ENCODE measurements around the gene LAGE3.
"Not testable (repeated sequence)": the region's sequence is repeated elsewhere in the genome, so short reads cannot be mapped to it uniquely, and the experiment has no call there.

Gene LAGE3

GRCh38 chrX:154508384-154508745 is 29.3 kb upstream of the LAGE3 start:
- H3K27me3 Mint-ChIP-seq (ENCODE audit: low read depth) = no peaks in the 10 kb centered on the region
- peak overlapping the region; percentile 24 for H3K27ac Mint-ChIP-seq
- no peaks in the 10 kb centered on the region for H3K9me3 Mint-ChIP-seq
- H3K36me3 Mint-ChIP-seq (ENCODE audit: low read depth) = peaks cover 18% of the 10 kb centered on the region
- H3K4me1 Mint-ChIP-seq (ENCODE audit: low read depth) = peaks cover 5% of the 10 kb centered on the region
- no peak overlapping the region for H3K4me3 Mint-ChIP-seq

DNA sequence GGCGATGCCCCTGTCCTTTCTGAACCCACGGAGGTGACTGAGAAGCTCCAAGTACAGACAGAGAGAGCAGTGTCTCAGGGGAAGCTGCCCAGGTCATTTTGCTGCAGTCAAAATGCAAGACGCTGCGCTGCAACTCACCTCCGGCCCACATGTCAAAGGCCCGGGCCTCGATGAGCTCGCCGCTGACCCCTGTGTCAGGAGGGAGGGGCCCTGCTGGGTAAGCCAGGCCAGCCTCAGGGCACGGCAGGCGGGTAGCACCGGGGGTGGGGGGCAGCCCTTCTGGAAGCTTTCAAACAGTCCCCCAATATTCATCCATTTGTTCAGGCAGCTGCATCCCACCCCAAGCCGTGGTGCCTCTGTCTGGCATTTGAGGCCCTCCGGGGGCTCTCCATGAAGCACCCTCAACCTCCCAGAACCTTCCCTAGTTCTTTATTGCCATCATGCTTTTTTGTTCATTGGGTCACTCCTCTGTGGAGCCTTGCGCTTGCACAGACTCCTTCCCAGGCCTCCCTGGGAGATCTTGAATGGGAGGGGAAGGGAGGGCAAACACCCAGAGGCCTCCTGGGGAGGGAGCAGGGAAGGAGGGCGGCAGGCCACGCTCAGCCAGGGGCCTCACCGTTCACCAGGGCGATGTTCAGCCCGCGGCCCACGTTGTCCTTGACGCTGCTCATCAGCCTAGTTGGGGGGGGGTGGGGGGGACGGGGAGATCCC is 28.7 kb upstream of the LAGE3 start:
- Mint-ChIP-seq H3K36me3 (ENCODE audit: low read depth) (peaks cover 18% of the 10 kb centered on the region), H3K4me1 (ENCODE audit: low read depth) (peaks cover 5% of the 10 kb centered on the region), H3K9me3 (no peaks in the 10 kb centered on the region), H3K4me3 (no peak overlapping the region), H3K27ac (no peak overlapping the region), H3K27me3 (ENCODE audit: low read depth) (no peaks in the 10 kb centered on the region)

DNA sequence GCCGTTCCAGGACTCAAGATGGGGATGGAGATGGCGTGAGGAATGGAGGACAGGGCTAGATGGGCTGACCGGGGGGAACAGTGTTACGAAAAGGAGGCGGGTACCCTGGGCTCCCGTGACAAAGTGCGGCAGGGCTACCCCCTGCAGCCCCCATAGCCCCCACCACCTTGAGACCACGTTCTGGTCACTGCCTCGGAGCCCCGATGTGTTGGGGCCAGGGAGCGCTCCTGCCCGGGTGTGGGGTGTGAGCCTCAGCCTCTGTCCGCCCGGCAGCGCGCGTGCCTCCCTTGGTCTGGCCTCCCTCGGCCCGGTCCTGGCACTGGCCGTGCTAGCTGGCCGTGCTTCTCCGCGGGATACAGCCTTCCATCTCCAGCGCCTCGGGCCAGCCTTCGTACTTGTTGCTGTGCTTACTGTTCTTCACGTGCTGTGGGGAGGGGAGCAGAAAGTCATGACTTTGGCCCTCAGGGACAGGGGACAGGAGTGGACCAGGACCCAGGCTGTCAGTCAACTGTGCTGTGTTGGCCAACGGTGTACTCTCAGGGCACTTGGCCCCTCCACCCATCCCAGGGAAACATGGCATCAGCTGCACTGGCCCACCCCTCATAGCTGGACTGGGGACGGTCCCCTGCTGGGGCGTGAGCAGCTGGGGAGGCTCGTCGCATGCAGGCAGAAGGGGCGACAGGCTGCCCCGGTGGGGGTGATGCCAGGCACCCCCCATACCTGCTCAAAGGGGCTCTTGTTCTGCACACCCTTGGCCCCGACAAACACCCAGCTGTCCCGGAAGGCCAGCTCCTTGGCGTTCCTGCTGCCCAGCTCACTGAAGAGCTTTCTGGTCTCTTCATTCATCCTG is 27.6 kb upstream of the LAGE3 start:
- Mint-ChIP-seq H3K36me3 (ENCODE audit: low read depth) (peaks cover 18% of the 10 kb centered on the region), H3K4me1 (ENCODE audit: low read depth) (peaks cover 4% of the 10 kb centered on the region), H3K9me3 (no peaks in the 10 kb centered on the region), H3K27ac (no peak overlapping the region), H3K4me3 (no peak overlapping the region), H3K27me3 (ENCODE audit: low read depth) (no peaks in the 10 kb centered on the region)

GRCh38 chrX:154505734-154506133 is 26.7 kb upstream of the LAGE3 start:
- peaks cover 2% of the 10 kb centered on the region for H3K4me1 Mint-ChIP-seq (ENCODE audit: low read depth)
- H3K4me3 Mint-ChIP-seq = no peak overlapping the region
- H3K27me3 Mint-ChIP-seq (ENCODE audit: low read depth) = no peaks in the 10 kb centered on the region
- peaks cover 16% of the 10 kb centered on the region for H3K36me3 Mint-ChIP-seq (ENCODE audit: low read depth)
- no peaks in the 10 kb centered on the region for H3K9me3 Mint-ChIP-seq
- no peak overlapping the region for H3K27ac Mint-ChIP-seq

- H3K27ac Mint-ChIP-seq = no peak overlapping the region
- no peaks in the 10 kb centered on the region for H3K4me1 Mint-ChIP-seq (ENCODE audit: low read depth)
- no peak overlapping the region for H3K4me3 Mint-ChIP-seq
- no peaks in the 10 kb centered on the region for H3K27me3 Mint-ChIP-seq (ENCODE audit: low read depth)
- H3K9me3 Mint-ChIP-seq = no peaks in the 10 kb centered on the region
- H3K36me3 Mint-ChIP-seq (ENCODE audit: low read depth) = peaks cover 3% of the 10 kb centered on the region
These were observed 23.9 kb upstream of the LAGE3 start for GRCh38 chrX:154502989-154503388.

DNA sequence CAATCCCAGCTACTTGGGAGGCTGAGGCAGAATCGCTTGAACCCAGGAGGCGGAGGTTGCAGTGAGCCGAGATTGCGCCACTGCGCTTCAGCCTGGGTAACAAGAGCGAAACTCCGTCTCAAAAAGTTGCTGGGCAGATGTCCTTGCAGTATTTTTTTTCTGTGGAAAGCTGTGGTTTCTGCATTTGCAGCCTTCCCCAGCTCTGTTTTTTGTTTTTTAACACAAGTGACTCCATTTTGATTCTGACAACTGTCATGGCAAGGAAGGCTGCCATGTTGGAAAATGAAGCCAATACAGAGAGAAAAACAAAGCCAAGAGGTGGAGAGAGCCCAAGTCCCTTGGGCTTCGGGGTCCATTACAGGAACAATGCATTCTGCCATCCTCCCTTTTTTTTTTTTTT is 23.0 kb upstream of the LAGE3 start:
- no peaks in the 10 kb centered on the region for H3K4me1 Mint-ChIP-seq (ENCODE audit: low read depth)
- no peak overlapping the region for H3K27ac Mint-ChIP-seq
- H3K36me3 Mint-ChIP-seq (ENCODE audit: low read depth) = peaks cover 3% of the 10 kb centered on the region
- no peaks in the 10 kb centered on the region for H3K27me3 Mint-ChIP-seq (ENCODE audit: low read depth)
- H3K4me3 Mint-ChIP-seq = no peak overlapping the region
- no peaks in the 10 kb centered on the region for H3K9me3 Mint-ChIP-seq

- not testable (repeated sequence) for H3K27me3 Mint-ChIP-seq (ENCODE audit: low read depth); H3K4me3 Mint-ChIP-seq; H3K9me3 Mint-ChIP-seq; H3K27ac Mint-ChIP-seq; H3K4me1 Mint-ChIP-seq (ENCODE audit: low read depth); H3K36me3 Mint-ChIP-seq (ENCODE audit: low read depth)
These were observed 22.3 kb upstream of the LAGE3 start for GRCh38 chrX:154501423-154501822.

GRCh38 chrX:154496591-154497137 is 17.6 kb upstream of the LAGE3 start:
- H3K27ac Mint-ChIP-seq; H3K4me1 Mint-ChIP-seq (ENCODE audit: low read depth); H3K4me3 Mint-ChIP-seq; H3K27me3 Mint-ChIP-seq (ENCODE audit: low read depth); H3K9me3 Mint-ChIP-seq; H3K36me3 Mint-ChIP-seq (ENCODE audit: low read depth): not testable (repeated sequence)

DNA sequence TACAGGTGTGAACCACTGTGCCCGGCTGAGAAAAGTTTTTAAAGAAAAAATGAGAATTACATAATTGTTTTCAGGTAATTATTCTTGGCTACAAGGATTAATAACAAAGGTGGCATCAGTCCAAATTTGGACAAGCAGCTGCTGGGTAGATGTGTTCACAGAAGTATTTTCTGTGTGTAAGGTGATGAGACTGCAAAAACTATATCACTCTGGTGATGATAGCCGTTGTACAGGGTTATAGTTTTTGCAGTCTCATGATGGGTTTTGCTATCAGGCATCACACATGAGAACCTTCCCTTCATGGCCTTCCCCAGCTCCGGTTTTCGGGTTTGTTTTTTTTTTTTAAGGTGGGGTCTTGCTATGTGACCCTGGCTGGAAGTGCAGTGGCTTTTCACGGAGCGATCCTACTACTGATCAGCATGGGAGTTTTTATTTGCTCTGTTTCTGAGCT is 16.4 kb upstream of the LAGE3 start:
- no peak overlapping the region for H3K27ac Mint-ChIP-seq
- peaks cover 2% of the 10 kb centered on the region for H3K4me1 Mint-ChIP-seq (ENCODE audit: low read depth)
- H3K4me3 Mint-ChIP-seq = no peak overlapping the region
- no peaks in the 10 kb centered on the region for H3K27me3 Mint-ChIP-seq (ENCODE audit: low read depth)
- H3K36me3 Mint-ChIP-seq (ENCODE audit: low read depth) = no peaks in the 10 kb centered on the region
- no peaks in the 10 kb centered on the region for H3K9me3 Mint-ChIP-seq

- no peak overlapping the region for H3K4me3 Mint-ChIP-seq
- no peaks in the 10 kb centered on the region for H3K27me3 Mint-ChIP-seq (ENCODE audit: low read depth)
- no peaks in the 10 kb centered on the region for H3K9me3 Mint-ChIP-seq
- H3K4me1 Mint-ChIP-seq (ENCODE audit: low read depth) = peaks cover 3% of the 10 kb centered on the region
- H3K36me3 Mint-ChIP-seq (ENCODE audit: low read depth) = peaks cover under 1% of the 10 kb centered on the region
- H3K27ac Mint-ChIP-seq = no peak overlapping the region
These were observed 15.6 kb upstream of the LAGE3 start for GRCh38 chrX:154494715-154495114.

GRCh38 chrX:154490414-154491083 is 11.5 kb upstream of the LAGE3 start, which contains the start of gene SLC10A3:
Gene SLC10A3 (minus strand): TSS chrX:154490629. CDS start chrX:154488940, 1,689 bp downstream.
- H3K27me3 Mint-ChIP-seq (ENCODE audit: low read depth) = no peaks in the 10 kb centered on the region
- peaks cover 8% of the 10 kb centered on the region for H3K36me3 Mint-ChIP-seq (ENCODE audit: low read depth)
- peaks cover 11% of the 10 kb centered on the region for H3K4me1 Mint-ChIP-seq (ENCODE audit: low read depth)
- H3K9me3 Mint-ChIP-seq = no peaks in the 10 kb centered on the region
- peak within 1 kb of the TSS; percentile 93 for H3K27ac Mint-ChIP-seq
- H3K4me3 Mint-ChIP-seq = peak within 1 kb of the TSS; percentile 89

- Mint-ChIP-seq H3K9me3 (no peaks in the 10 kb centered on the region), H3K27me3 (ENCODE audit: low read depth) (no peaks in the 10 kb centered on the region), H3K4me1 (ENCODE audit: low read depth) (peaks cover 11% of the 10 kb centered on the region), H3K4me3 (peak overlapping the region; percentile 89), H3K36me3 (ENCODE audit: low read depth) (peaks cover 8% of the 10 kb centered on the region), H3K27ac (peak overlapping the region; percentile 83)
These were observed 10.9 kb upstream of the LAGE3 start for GRCh38 chrX:154490021-154490413.

GRCh38 chrX:154489182-154489581 is 10.1 kb upstream of the LAGE3 start:
- Mint-ChIP-seq H3K4me3 (peak overlapping the region; percentile 89), H3K27ac (peak overlapping the region; percentile 83), H3K4me1 (ENCODE audit: low read depth) (peaks cover 11% of the 10 kb centered on the region), H3K36me3 (ENCODE audit: low read depth) (peaks cover 10% of the 10 kb centered on the region), H3K9me3 (no peaks in the 10 kb centered on the region), H3K27me3 (ENCODE audit: low read depth) (no peaks in the 10 kb centered on the region)

DNA sequence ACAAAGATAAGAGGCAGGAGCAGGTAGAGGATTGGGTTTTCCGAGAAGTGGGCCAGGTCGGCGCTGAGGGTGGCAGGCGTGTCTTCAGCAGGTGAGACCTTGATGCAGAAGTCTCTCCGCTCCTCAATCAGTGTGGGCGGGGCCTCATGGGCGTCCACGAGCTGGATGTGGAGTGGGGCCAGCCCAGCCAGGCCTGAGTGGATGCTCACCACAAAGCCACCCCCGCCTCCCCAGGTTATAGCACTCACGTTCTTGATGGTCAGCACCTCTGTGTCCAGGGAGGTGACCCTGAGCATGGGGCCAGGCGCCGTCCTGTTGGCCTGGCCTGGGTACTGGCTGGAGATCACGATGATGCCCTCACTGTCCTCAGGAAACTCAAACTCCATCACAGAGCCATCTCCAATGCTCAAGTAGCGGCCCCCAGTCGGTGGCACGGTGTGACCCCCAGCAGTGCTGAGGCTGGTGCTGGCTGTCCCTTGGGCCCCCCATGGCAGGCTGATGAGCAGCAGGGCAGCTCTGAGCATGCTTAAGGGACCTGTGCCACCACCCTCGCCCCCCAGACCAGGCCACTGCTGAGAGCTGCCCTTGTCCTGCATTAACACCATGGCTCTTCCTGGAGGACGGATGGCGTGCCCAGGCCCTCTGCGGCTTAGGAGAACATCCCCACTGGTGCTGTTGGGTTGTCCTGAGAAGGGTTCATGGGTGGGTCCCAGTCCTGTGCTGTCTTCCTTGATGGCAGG is 9.4 kb upstream of the LAGE3 start:
- Mint-ChIP-seq H3K4me1 (ENCODE audit: low read depth) (peaks cover 11% of the 10 kb centered on the region), H3K4me3 (no peak overlapping the region), H3K36me3 (ENCODE audit: low read depth) (peaks cover 11% of the 10 kb centered on the region), H3K9me3 (no peaks in the 10 kb centered on the region), H3K27me3 (ENCODE audit: low read depth) (no peaks in the 10 kb centered on the region), H3K27ac (no peak overlapping the region)

All from T-helper 1 cell treated with Interleukin-12 subunit alpha and Interleukin-12 subunit beta and Interleukin-4 antibody, amounts not matched to agents 30 μg/mL and 1 μg/mL, for 36 hours (primary cell).